ENCODE measurements around the gene LDLRAD4.

The LDLRAD4 gene

DNA sequence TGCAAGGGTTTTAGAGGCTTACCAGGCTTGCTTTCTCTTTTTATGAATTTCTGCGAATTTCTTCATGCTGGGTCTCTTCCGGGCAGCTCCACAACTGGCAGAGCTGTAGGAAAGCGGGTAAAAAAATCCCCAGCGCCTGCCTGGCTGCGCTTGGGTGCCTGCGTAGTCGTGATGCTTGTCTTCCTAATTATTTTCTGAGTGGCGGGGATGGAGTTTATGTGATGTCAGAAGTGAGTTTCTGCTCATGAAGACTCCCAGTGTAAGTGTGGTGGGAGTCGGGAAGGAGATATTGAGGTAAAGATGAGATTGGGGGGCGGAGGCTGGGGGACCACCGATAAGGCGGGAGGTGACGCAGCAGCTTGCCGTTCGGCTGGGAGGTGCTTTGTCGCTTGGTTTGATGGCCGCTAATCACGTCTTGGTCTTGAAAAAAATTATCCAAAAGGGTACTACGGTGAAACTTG lies 229.8 kb downstream of the LDLRAD4 start:
- no peak for DNase-seq (ENCODE audit: low spot score)

DNA sequence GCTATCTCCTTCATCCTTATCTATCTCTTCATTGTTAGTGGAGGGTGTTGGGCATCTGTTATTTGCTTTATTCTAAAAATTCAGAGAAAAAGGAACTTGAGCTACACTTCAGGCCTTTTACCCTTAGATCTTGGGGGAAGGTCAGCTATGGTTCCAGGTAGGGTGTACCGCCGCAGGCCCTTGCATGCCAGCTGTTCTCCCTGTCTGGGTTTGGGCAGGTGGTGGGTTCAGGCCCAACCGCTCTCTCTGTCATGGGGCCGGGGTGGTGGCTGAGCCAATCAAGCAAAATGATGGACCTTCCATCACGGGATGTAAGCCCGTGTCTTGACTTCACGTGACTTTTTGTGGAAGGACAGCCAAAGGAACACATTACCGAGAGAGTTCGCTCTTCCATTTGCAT lies 231.1 kb downstream of the LDLRAD4 start:
- DNase-seq (ENCODE audit: low spot score), result no peak

DNA sequence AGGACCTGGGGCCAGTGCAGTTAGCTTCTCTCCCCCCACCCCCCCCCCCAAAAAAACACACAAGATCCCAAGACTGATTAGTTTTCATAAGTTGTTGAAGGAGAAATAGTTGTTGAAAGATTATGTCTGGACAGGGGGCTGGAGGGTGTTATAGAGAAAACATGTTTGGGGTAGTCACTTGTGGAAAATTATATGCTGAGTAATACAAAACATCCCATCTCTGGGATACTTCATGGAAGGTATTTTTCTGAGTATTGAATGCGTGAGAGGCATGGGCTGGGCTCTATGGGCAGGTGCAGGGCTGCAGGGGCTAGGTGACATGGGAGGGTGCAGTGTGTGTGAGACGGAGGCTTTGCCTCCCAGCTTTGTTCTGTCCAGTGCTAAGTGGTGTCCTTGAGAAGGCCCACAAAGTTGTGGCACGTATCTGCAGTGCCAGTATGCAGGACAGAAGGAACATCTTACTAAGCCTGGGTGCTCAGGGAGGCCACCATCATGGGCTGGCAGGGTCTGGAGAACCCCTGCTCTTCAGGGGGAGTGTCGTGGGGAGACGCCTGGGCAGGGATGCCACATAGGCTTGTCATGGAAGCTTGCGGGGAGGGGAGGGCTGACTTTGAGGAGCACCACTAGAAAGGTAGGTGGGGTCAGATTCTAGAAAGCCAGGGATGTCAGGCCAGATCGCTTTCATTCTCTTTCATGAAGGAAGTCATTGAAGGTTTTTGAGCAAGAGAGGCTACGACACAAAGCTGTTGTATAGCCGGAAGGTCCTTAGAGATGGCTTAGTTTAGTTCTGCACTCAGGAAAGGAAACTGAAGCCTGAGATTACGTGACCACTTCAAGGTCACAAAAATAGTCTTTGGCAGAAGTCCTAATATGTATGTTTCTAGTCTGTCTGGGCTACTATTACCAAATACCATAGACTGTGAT lies 232.0 kb downstream of the LDLRAD4 start:
- no peak for DNase-seq (ENCODE audit: low spot score)

DNA sequence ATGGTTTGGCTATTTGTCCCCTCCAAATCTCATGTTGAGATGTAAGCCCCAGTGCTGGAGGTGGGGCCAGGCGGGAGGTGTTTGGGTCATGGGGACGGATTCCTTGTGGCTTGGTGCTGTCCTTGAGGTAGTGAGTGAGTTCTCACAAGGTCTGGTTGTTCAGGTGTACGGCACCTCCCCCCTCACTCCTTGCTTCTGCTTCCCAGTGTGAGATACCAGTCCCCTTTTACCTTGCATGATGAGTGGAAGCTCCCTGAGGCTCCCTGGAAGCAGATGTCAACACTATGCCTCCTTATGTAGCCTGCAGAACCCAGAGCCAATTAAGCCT lies 232.6 kb downstream of the LDLRAD4 start:
- no peak for DNase-seq (ENCODE audit: low spot score)

DNA sequence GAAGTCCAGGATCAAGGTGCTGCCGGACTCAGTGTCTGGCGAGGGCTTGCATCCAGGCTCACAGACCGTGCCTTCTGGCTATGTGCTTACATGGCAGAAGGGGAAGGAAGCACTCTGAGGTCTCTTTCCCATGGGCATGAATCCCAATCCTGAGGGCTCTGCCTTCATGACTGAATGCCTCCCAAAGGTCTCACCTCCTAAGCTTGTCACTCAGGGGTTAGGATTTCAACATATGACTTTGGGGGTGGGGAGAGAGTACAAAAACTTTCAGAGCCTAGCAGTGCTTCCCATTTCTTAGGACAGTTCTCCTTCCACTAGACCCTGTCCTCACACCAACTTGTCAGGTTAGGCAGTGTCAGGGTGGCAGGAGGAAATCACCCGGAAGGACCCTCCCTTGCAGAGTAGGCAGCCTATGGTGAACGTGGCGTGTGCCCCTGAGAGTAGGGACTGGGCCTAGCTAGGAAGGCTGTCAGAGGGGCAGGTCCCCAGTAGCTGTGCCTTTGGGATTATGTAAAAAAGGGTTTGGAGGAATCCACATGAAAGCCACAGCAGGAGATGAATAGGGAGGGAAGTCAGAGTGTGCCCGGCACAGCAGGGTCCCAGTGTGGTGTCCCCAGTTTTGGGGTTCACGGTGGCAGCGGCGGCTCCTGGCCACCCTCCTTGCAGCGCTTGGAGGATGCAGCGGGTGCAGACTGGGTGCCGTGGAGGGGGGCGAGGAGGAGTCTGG lies 233.3 kb downstream of the LDLRAD4 start:
- DNase-seq (ENCODE audit: low spot score), result no peak

DNA sequence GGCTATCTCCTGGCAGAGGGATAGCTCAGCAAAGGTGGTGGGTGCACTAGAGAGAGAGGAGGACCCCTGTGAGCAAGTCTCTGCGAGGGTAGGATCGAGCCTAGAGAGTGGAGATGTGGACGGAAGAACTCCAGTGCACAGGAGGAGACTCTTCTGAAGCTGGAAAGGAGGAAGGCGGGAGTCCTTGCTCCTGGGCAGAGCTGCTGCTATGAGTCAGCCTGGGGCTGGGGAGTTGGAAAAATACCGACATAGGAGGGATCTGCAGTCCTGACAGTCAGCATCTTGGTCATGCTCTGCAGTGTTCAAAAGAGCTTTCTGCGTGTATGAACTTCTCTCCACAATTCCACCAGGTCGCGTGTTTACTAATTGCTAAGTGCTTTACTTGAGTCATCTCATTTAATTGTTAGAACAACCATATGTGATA lies 233.8 kb downstream of the LDLRAD4 start:
- DNase-seq (ENCODE audit: low spot score), result no peak

DNA sequence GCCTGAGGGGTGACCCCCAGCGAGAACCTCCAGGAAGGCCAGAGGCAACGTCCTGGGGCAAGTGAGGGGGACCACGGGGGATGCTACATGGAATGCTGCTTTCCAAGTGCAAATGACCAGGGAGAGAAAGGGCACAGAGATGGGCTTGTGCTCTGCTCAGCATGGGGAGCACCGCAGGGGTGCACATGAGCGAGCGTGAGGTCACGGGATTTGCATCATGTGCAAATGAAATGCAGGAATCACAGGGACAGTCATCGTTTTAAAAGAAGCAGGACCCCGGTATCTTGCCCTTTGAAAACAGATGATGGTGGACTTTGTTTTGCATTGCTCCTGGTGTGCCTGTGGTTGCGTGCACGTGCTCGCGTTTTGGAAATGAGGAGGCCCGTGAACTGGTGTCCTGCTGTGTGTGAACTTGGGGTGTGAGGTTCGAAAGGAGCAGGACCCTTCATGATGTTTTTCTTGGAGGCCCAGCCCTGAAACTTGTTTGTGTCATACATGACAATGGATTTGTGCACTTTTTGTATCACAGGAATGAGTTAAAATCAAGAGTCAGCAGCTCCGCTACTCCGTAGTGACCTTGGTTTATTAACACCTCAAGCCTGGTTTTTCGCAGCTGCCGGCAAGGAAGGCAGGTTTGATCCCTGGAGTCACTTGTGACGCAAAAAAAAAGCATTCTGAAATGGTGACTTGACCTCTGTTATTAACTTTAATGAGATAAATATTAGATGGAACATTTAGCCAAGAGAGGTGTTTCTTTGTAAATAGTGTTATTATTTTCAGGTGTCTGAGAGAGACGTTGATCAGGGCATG lies 234.5 kb downstream of the LDLRAD4 start:
- DNase-seq (ENCODE audit: low spot score), result no peak

DNA sequence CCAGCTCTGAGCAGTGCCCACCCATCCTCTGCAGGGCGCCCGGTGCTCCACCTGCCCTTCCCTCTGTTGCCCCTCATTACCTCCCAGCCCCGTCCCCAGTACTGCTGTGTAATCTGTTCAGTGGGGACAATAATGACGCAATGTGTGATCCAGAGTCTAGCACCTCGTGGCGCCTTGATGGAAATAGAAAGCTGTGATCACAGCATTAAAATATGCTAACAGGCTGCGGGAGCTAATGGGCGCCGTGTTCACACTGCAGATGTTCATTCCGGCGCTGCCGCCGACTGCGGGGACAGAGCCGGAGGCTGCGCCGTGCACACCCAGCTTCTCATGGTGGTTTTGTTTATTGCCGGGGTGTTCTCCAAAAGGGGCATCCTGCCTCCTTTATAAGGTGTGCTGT lies 235.2 kb downstream of the LDLRAD4 start:
- DNase-seq (ENCODE audit: low spot score), result no peak

DNA sequence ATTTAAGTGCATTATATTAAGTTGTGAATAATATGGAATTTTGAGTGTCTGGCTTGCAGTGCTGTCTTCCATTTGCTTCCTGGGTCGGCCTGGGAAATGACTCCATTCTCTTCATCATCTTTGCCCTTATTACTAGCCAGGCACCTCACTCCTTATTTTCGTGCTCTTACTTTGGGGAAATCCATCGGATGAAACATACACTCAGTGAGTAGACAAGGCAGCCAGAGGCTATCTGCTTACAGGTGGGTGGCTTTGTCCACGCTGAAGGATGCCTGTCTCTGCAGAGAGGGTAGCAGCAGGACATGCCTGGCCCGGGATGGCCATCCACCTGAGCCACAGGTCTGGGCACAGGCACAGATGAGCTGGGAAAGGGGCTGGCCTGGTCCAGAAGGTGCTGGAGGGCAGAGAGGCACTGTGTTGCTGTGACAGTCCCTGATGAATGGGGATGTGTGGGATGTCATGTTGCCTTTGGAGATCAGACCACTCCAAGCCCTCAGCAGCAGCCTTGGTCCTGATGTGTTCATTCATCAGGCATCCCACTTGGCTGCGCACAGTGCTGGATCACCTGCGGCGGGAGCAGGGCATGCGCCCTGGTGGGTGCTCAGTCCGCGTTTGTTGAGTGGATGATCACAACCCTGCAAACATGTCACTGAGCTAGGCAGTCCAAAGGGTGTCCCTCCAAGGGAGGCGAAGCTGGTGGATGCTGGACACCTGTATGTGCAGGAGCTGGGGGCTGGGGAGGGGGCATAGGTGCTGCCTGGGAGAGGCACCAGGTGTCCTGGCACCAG lies 236.0 kb downstream of the LDLRAD4 start:
- no peak for DNase-seq (ENCODE audit: low spot score)

DNA sequence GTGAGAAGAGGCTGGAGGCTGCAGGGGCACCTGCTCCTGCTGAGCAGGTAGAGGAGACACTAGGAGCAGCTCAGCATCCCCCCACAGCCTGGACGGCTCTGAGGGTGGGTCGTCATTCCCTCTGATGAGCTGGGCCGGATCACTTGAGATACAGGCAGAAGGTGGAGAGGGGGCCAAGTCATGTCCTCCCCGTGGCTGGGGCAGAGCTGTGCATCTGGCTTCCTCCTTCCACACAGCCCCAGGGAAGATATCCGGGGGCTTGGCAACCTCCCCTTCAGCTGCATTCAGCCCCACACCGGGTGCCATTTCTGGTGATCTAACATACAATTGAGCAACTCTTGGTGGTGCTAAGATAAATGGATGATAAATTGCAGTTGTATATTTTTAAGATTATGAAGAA lies 236.9 kb downstream of the LDLRAD4 start:
- no peak for DNase-seq (ENCODE audit: low spot score)

DNA sequence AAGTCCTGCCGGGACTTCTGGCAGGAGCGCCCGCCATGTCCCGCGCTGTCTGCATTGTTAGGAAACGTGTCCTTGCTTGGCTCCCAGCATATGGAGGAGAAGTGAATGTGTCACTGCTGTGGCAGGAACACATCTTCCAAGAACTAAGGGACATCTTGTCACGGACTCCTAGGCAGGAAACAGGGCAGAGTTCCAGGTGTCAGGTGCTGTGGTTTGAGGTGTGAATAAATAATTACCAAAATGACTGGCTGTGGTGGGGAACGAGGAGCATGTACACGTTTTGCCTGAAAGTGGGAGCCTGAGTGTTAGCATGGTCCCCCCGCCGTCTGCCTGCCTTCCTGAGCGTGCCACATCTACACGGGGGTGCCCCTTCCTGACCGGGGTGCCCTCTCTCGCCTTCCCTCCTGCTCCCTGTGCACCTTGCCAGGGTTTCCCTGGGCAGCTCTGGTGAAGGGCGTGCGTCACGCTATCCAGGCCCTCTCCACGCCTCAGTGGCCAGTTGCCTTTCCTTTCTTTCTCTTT lies 237.5 kb downstream of the LDLRAD4 start:
- DNase-seq (ENCODE audit: low spot score), result no peak

DNA sequence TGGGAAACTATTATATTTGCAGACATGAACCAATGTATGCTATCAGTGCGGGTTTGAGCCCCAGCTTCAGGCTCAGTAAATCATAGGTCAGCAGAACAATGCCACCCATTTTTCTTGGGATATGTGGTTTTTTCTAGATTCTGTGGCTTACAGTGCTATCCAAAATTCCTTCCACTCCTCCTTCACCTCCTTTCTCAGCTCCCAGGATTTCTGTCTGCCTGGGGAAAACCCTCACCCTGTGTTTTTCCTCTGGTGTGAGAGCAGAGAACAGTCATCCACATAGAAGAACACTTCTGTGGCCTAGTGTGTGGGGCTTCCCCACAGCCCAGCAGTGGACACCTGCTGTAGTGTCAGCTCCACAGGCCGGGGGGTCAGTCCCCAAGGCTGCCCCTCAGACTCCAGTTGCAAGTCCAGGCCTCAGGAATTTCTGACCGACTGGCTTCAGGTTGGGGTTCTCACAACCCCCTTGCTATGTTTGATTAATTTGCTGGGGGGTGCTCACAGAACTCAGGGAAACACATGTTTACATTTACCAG lies 238.2 kb downstream of the LDLRAD4 start:
- no peak for DNase-seq (ENCODE audit: low spot score)

DNA sequence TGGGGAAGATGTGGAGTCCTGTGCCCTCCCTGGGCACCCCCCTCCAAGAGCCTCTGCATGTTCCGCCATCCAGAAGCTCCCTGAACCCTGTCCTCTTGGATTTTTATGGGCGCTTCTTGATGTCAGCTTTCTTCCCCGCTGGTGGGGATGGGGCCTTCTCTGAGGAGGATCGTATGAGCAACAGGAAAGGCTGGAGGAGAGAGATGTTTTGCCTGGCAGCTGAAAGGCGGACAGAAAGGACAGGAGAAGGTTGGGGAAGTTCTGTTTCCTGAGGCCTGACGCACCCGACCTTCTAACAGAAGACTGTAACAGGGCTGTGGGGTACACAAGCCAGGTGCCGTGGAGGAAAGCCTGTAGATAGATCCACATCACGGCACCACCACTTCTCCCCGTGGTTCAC lies 238.8 kb downstream of the LDLRAD4 start:
- DNase-seq (ENCODE audit: low spot score), result no peak

DNA sequence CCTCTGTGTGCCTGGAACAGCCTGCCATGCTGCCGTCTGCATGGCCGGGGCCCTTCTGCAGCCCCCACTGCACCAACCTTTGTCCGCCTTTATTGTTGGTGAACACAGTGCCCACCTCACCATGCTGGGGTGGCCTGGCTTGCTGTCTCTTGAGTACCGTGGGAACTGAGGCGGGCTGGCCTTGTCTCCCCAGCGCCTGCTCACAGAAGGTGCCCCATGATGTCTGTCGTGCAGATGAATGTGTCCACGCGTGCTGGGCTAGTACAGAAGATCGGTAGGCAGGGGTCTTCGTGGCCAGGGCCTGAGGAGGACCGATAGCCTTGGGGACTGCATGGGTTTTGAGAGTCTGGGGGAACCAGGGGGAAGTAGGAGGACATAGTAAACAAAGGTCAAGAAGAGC lies 242.4 kb downstream of the LDLRAD4 start:
- DNase-seq (ENCODE audit: low spot score), result no peak

DNA sequence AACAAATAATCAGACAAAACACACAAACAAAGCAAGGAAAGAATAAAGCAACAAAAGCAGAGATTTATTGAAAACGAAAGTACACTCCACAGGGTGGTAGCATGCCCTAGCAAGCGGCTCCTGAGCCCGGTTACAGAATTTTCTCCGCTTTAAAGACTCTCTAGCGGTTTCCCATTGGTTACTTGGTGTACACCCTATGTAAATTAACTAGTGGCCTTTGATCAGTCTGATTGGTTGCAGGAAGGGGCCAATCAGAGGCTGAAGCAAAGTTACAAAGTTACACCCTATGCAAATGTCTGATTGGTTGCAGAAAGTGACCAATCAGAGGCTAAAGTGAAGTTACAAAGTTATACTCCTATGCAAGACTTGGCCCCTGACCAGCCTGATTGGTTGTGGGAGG lies 242.9 kb downstream of the LDLRAD4 start:
- no peak for DNase-seq (ENCODE audit: low spot score)

DNA sequence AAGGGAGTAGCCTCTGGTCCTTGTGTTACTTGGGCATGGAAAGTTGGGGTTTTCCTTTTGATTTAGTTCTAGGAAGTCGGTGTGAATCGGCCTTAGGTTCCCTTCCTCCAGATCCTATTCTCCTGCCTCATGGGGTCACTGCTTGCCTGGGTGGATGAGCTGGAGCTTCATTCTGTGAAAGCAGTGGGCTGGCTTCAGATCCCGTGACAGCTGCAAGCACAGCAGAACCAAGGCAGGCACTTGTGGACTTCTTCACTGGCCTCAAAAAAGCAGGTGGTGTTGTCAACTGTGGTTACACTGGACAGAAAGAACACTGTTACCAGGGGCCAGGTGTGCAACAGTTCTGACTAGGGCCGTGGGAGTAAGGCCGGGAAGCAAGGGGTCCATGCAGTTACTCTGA lies 243.4 kb downstream of the LDLRAD4 start:
- DNase-seq (ENCODE audit: low spot score), result no peak

DNA sequence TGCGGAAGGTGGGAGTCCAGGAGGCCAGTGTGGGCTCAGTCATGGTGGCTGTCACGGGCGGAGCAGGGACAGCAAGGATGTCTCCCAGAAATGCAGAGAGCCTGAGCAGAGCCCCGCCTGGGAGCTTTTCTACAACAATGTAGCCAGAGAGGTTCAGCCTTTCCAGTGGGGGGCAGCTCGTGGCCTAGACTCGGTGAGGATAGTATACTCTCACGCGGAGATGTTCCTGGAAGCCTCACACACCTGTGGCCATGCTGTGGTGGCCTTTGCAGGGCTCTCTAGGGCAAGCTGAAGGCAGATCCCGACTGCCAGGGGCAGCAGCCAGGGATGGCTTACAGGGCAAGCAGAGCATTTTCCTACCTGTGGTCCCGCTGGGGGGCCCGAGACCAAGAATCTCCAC lies 244.1 kb downstream of the LDLRAD4 start:
- no peak for DNase-seq (ENCODE audit: low spot score)

DNA sequence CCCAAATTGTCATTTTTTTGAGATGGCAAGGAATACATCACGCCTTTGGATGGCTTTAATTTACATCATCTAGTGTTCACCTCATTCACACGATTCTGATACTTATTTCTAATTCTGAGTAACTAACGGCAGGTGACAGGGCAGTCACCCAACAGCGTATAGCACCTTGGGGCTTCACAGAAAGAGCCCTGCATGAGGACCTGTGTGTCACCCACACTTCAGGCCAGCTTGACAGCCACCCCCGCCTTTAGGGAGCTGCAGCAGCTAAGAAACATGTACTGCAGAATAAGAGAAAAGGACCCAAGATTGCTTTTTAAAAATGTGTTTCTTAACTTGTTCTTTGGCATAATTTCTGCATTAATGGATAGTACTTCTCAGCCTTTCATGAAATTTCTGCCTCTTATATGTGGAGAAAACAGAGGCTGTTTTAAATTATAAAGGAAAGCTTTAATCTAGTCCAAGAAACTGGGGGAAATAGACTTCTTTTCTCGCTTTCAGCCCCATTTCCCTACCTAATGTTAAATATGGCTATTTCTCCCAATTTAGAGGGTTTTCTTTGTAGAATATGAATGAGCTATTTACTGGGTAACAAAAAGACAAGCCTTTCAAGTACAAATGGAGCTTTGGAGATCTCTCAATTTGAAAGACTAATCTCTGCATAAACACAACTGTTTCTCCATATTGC lies 245.1 kb downstream of the LDLRAD4 start:
- DNase-seq (ENCODE audit: low spot score), result no peak

DNA sequence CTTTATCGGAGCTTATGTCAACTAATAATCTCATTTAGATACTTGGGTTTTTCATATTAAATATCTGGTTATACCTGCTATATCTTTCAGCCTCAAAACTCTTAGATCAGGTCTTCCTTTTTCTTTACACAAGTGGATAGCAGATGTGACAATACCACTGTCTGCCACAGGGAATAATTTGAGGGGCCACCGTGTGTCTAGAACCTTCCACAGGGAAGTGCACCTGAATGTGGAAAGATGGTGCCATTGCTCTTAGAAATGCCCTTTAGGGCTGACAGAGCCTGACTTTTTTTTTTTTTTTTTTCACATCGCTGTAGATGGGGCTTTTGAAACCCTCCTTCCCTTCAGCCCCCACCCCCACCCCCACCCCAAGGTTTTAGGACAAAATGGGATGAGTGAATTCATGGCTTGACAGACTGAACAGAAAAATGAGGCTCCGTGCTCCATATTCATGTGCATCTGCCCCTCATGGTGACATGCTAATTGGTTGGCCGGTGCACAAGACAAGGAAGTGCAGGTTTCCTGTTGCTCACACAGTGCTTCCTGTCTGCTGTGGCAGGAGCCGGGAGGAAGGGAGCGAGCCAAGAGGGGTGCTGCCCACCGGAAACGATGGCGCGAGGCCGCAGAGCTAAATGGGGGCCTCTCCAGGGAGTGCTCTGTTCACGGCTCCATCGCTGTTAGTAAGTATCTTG lies 246.0 kb downstream of the LDLRAD4 start:
- DNase-seq (ENCODE audit: low spot score), result no peak

DNA sequence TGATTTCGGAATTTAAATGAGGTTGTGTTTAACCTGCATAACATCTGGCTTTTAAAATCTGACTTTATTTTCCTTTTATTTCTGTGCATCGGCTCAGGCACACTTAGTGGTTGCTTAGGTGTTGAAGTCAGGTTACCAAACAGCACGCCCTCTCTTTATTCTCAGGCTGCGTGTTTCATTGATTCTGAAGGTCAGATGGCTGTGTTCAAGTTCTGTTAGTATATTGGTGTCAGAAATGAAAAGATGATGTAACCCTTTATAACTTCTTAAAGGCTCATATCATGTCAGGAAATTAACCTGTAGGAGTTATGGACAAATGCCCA lies 246.5 kb downstream of the LDLRAD4 start:
- no peak for DNase-seq (ENCODE audit: low spot score)
